ENCODE measurements around the gene NR2C1. TPM values are rescaled to one million over a fixed set of nuclear protein-coding genes. Genes with fewer than 3 reads are reported as not detected.

NR2C1 gene
- total and polyA plus RNA-seq, 9 of the 15 experiments (the other 6 are each of a cell fraction or from before 2014, with no cell fraction given) = 8.5 to 42.4 (median 35.6) TPM

DNA sequence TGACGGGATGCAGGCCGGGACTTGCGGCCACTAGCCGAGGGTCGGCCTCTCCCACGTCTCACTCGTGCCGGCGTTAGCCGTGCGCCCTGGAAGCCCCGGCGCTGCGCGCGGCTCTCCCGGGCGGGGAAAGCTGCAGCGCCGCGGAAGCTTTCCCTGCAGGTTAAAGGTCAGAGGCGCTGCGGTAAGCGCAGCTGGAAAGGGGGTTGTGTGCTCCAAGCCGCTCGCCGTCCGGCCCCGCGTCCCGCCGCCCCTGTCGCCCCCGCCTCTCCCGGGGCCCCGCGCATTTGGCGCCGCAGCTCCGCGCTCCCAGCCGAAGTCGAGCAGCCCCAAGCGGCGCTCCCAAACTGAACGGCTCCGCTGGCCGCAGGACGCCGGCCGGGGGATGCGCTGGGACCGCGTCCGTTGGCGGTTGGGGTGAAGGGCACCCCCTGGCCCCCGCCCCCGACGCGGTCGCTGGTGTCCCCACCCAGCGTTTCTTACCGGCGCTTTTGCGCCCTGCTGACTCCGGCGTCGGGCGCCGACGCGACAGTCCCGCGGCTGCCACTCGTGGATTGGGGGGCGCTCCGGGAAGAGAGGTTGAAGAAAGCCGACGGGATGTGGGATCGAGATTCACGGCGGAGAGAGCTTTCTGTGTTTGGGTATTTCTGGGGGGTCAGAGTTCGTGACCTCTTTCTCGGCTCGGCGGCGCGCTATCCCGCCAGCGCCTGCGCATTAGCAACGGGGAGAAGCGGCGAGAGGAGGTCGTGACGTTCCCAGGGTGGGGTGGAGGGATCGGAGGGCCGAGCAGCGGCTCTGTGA, at the start of gene NR2C1 (continued):
- TF ChIP-seq, protein P1, sequence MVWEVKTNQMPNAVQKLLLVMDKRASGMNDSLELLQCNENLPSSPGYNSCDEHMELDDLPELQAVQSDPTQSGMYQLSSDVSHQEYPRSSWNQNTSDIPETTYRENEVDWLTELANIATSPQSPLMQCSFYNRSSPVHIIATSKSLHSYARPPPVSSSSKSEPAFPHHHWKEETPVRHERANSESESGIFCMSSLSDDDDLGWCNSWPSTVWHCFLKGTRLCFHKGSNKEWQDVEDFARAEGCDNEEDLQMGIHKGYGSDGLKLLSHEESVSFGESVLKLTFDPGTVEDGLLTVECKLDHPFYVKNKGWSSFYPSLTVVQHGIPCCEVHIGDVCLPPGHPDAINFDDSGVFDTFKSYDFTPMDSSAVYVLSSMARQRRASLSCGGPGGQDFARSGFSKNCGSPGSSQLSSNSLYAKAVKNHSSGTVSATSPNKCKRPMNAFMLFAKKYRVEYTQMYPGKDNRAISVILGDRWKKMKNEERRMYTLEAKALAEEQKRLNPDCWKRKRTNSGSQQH (CRISPR knock-in tag; IDR thresholded peaks at IDR 0.05) = no peak
- TF ChIP-seq PHF8 (IDR thresholded peaks at IDR 0.05; ENCODE audit: borderline replicate concordance, low read length) (peak; percentile 69; the same call in 1 of the 2 replicates), ZNF707 (CRISPR knock-in tag; conservative IDR thresholded peaks at IDR 0.05) (no peak), NR2F6 (CRISPR knock-in tag; IDR thresholded peaks at IDR 0.05) (no peak), CBFB (CRISPR knock-in tag; IDR thresholded peaks at IDR 0.05) (no peak), HDAC1 (IDR thresholded peaks at IDR 0.05) (peak in 1 of 2 experiments; percentile 51; a peak in 1 of 4 replicates), POLR2AphosphoS5 (IDR thresholded peaks at IDR 0.05; ENCODE audit: control insufficient read depth, insufficient read depth, low read depth, low read length) (peak; percentile 72; the same call in 1 of the 2 replicates), ZNF23 (CRISPR knock-in tag; IDR thresholded peaks at IDR 0.05) (no peak), DDX20 (tag; IDR thresholded peaks at IDR 0.05; ENCODE audit: low read depth) (no peak), PCBP2 (IDR thresholded peaks at IDR 0.05; ENCODE audit: low read depth, low read length, poor library complexity, severe bottlenecking) (no peak), TAF1 (IDR thresholded peaks at IDR 0.05; ENCODE audit: control insufficient read depth, extremely low read depth, insufficient read depth, low read length, severe bottlenecking) (peak; percentile 62), MNT (conservative IDR thresholded peaks at IDR 0.05) (no peak; a peak in 2 of 4 replicates), SAP30 (IDR thresholded peaks at IDR 0.05; ENCODE audit: borderline replicate concordance, insufficient read depth, low read depth, low read length, poor library complexity, severe bottlenecking) (peak; percentile 30), ZNF696 (CRISPR knock-in tag; conservative IDR thresholded peaks at IDR 0.05) (no peak), HNRNPLL (IDR thresholded peaks at IDR 0.05; ENCODE audit: low read depth, low read length, poor library complexity, severe bottlenecking) (peak; percentile 70), PML (IDR thresholded peaks at IDR 0.05; ENCODE audit: low read length) (peak; percentile 53; the same call in 1 of the 2 replicates), RUNX1 (IDR thresholded peaks at IDR 0.05; ENCODE audit: low read depth) (no peak), POLR2B (IDR thresholded peaks at IDR 0.05; ENCODE audit: low read depth, partially characterized antibody) (peak; percentile 70), NUFIP1 (IDR thresholded peaks at IDR 0.05; ENCODE audit: partially characterized antibody) (no peak)
- TF ChIP-seq, protein P2, sequence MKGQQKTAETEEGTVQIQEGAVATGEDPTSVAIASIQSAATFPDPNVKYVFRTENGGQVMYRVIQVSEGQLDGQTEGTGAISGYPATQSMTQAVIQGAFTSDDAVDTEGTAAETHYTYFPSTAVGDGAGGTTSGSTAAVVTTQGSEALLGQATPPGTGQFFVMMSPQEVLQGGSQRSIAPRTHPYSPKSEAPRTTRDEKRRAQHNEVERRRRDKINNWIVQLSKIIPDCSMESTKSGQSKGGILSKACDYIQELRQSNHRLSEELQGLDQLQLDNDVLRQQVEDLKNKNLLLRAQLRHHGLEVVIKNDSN (CRISPR knock-in tag; IDR thresholded peaks at IDR 0.05) = peak; percentile 32; the same call in 1 of the 2 replicates
- TF ChIP-seq, protein P3, sequence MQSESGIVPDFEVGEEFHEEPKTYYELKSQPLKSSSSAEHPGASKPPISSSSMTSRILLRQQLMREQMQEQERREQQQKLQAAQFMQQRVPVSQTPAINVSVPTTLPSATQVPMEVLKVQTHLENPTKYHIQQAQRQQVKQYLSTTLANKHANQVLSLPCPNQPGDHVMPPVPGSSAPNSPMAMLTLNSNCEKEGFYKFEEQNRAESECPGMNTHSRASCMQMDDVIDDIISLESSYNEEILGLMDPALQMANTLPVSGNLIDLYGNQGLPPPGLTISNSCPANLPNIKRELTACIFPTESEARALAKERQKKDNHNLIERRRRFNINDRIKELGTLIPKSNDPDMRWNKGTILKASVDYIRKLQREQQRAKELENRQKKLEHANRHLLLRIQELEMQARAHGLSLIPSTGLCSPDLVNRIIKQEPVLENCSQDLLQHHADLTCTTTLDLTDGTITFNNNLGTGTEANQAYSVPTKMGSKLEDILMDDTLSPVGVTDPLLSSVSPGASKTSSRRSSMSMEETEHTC (IDR thresholded peaks at IDR 0.05) = no peak

Data from K562 (cell line).